Progenitor cell of endocrine pancreas (in vitro differentiated cells): ENCODE measurements around the gene CCL11. TPM values are rescaled to one million over a fixed set of nuclear protein-coding genes. Genes with fewer than 3 reads are reported as not detected.
"Not testable (repeated sequence)": the region's sequence is repeated elsewhere in the genome, so short reads cannot be mapped to it uniquely, and the experiment has no call there.

Source experiments
- DNase-seq: peaks from one replicate; pipeline ENCODE4 v3.0.0; 2021; ENCODE audit warnings: low spot score; ENCODE audit not compliant: unreplicated experiment
- H3K27ac Mint-ChIP-seq: 2 replicates; pipeline ENCODE4 v1.8.0; 2021; ENCODE audit warnings: mild to moderate bottlenecking, moderate library complexity, mixed read lengths
- H3K27me3 Mint-ChIP-seq: 2 replicates; pipeline ENCODE4 v1.8.0; 2021; ENCODE audit warnings: mixed read lengths
- H3K36me3 Mint-ChIP-seq: 2 replicates; pipeline ENCODE4 v1.8.0; 2022; ENCODE audit warnings: mixed read lengths; ENCODE audit not compliant: insufficient read depth
- H3K4me1 Mint-ChIP-seq: 2 replicates; pipeline ENCODE4 v1.8.0; 2021; ENCODE audit warnings: low read depth, mixed read lengths
- H3K4me3 Mint-ChIP-seq: 2 replicates; pipeline ENCODE4 v1.8.0; 2021; ENCODE audit warnings: low read depth, mild to moderate bottlenecking, moderate library complexity, mixed read lengths
- H3K9me3 Mint-ChIP-seq: 2 replicates; pipeline ENCODE4 v1.8.0; 2021; ENCODE audit warnings: low read depth, mixed read lengths
- CTCF ChIP-seq: fragments of 200-600 bp; sonication (generic); IDR thresholded peaks from one replicate; pipeline ENCODE4 v1.5.0; 2021; ENCODE audit warnings: antibody characterized with exemption, mild to moderate bottlenecking; ENCODE audit not compliant: unreplicated experiment
- total RNA-seq: library from RNA; stranded (reverse); gene quantifications from 2 replicates; pipeline ENCODE4 v1.2.1, GENCODE V29; 2021

CCL11 gene
- total RNA-seq, 1 donor from 2014 or later = not detected

- Mint-ChIP-seq H3K36me3 (no peaks in the 10 kb centered on the region), H3K9me3 (peaks cover 8% of the 10 kb centered on the region), H3K27me3 (peaks cover 3% of the 10 kb centered on the region), H3K4me3 (no peak overlapping the region), H3K4me1 (peaks cover 3% of the 10 kb centered on the region), H3K27ac (no peak overlapping the region)
- no peak for TF ChIP-seq CTCF
- DNase-seq = no peak
Measured at GRCh38 chr17:34321964-34322363, 36.4 kb downstream of the CCL11 start.

- not testable (repeated sequence) for DNase-seq, H3K27me3 Mint-ChIP-seq
Measured at GRCh38 chr17:34327580-34327979, 42.0 kb downstream of the CCL11 start.

GRCh38 chr17:34337701-34338100 lies 52.2 kb downstream of the CCL11 start:
- no peak for TF ChIP-seq CTCF
- Mint-ChIP-seq H3K9me3 (peaks cover 10% of the 10 kb centered on the region), H3K4me1 (no peaks in the 10 kb centered on the region), H3K27me3 (no peaks in the 10 kb centered on the region), H3K4me3 (no peak overlapping the region), H3K27ac (no peak overlapping the region), H3K36me3 (no peaks in the 10 kb centered on the region)
- no peak for DNase-seq

More at GRCh38 chr17:34327580-34327979, 42.0 kb downstream of the CCL11 start:
- H3K36me3 Mint-ChIP-seq, H3K4me3 Mint-ChIP-seq, H3K27ac Mint-ChIP-seq, H3K9me3 Mint-ChIP-seq: not testable (repeated sequence)
- H3K4me1 Mint-ChIP-seq = peaks cover 13% of the 10 kb centered on the region

Other genes with a start within 250 kb of the CCL11 start
- not detected in 2 replicates for gene CCL2, start 30.5 kb upstream of the CCL11 start, total RNA-seq
- not detected in 2 replicates for gene CCL7, start 15.5 kb upstream of the CCL11 start, total RNA-seq
- not detected in 2 replicates for gene CCL8, start 33.7 kb downstream of the CCL11 start, total RNA-seq
- gene CCL13, start 70.7 kb downstream of the CCL11 start, total RNA-seq = not detected in 2 replicates
- not detected in 2 replicates for gene CCL1, start 77.5 kb downstream of the CCL11 start, total RNA-seq